ENCODE data around the gene KCNH4. TPM values are rescaled to one million over a fixed set of nuclear protein-coding genes. Genes with fewer than 3 reads are reported as not detected.

The KCNH4 gene
- total RNA-seq, 1 donor, result not detected

DNA sequence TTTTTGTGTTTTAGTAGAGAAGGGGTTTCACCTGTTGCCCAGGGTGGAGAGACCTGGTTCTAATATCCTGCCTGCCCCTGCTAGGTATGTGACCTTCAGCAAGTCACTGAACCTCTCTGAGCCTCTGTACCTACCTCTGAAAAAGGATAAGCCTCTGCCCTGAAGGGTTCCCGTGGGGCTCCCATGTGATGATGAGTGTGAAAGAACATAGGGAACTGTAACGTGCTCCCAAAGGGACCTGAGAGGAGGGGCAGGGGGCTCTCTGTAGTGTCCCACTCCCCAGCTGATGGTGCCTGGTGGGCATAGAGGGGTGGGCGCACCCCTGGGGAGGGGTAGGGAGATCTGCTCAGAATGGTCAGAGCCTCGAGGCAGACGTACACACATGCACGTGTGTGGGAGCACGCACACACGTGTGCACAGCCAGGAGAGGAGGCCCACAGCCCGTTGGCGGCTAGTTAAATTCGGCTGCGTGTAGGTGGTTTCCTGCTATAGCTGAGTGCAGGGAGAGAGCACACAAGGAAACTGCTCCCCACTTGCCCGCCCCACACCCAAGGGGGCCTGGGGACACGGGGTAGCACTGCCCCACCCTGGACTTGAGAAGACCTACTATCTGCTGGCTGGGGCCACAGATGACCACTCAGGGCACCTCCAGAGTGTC is 6.7 kb downstream of the KCNH4 start:
- TF ChIP-seq, protein P1, sequence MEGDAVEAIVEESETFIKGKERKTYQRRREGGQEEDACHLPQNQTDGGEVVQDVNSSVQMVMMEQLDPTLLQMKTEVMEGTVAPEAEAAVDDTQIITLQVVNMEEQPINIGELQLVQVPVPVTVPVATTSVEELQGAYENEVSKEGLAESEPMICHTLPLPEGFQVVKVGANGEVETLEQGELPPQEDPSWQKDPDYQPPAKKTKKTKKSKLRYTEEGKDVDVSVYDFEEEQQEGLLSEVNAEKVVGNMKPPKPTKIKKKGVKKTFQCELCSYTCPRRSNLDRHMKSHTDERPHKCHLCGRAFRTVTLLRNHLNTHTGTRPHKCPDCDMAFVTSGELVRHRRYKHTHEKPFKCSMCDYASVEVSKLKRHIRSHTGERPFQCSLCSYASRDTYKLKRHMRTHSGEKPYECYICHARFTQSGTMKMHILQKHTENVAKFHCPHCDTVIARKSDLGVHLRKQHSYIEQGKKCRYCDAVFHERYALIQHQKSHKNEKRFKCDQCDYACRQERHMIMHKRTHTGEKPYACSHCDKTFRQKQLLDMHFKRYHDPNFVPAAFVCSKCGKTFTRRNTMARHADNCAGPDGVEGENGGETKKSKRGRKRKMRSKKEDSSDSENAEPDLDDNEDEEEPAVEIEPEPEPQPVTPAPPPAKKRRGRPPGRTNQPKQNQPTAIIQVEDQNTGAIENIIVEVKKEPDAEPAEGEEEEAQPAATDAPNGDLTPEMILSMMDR (IDR thresholded peaks at IDR 0.05; ENCODE audit: insufficient read depth, low read depth, low read length), result no peak
- no peak for DNase-seq (ENCODE audit: low read depth)
- no peak overlapping the region for H3K4me3 ChIP-seq (ENCODE audit: low read depth, low read length)

DNA sequence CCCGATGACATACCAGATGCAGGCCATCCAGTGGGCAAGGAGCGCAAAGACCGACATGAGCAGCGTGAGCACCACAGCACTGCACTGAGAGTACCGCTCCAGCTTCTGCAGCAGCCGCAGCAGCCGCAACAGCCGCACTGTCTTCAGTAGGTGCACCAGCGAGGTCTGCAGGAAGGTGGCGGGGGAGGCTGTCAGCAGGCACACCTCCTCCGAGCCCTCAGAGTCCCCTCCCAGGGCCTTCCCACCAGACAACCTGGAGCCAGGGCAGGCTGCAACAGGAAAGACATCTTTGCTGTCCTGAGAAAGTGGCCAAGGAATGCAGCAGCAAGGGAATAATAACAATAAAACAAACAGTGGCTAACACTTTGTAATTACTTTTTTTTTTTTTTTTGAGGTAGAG is 9.1 kb downstream of the KCNH4 start:
- TF ChIP-seq, protein P1 (IDR thresholded peaks at IDR 0.05; ENCODE audit: insufficient read depth, low read depth, low read length), result no peak
- no peak for DNase-seq (ENCODE audit: low read depth)
- no peak overlapping the region for H3K4me3 ChIP-seq (ENCODE audit: low read depth, low read length)

DNA sequence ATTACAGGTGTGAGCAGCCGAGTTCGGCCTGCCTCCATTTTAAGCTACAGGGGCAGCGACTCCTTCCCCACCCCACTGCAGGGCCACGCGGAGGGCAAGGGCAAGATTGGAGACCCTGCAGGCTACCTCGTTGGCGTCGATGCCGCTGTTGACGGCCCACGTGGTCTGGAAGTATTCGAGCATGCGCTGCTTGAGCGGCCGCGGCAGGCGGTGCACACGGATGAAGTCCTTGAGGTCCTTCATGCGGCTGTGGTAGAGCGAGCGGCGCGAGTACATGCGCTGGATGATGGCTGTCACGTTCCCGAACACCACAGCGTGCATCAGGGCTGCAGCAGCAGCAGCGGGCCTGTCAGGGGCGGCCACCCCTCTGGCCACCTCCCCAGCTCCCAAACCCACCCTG is 11.6 kb downstream of the KCNH4 start:
- TF ChIP-seq, protein P1 (IDR thresholded peaks at IDR 0.05; ENCODE audit: insufficient read depth, low read depth, low read length), result no peak
- no peak overlapping the region for H3K4me3 ChIP-seq (ENCODE audit: low read depth, low read length)
- DNase-seq (ENCODE audit: low read depth), result no peak

DNA sequence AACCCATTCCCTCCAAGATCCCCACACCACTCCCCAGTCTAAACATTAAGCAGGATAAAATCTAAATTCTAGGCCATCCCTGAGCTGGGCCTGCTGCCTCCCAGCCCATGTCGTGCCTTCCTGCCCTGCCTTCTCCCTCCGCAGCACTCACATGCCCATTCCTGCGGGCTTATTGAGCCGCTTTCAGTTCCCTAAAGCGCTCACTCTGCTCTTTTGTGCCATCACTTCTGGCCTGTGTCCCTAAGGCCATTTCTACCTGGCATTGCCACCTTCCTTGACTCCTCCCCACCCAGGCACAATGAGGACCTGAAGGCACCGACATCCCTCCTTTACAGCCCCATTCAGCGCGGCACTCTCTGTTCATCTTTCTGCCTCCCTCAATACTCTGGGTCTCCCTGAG is 13.1 kb downstream of the KCNH4 start:
- no peak overlapping the region for H3K4me3 ChIP-seq (ENCODE audit: low read depth, low read length)
- no peak for DNase-seq (ENCODE audit: low read depth)
- TF ChIP-seq, protein P1 (IDR thresholded peaks at IDR 0.05; ENCODE audit: insufficient read depth, low read depth, low read length), result no peak

DNA sequence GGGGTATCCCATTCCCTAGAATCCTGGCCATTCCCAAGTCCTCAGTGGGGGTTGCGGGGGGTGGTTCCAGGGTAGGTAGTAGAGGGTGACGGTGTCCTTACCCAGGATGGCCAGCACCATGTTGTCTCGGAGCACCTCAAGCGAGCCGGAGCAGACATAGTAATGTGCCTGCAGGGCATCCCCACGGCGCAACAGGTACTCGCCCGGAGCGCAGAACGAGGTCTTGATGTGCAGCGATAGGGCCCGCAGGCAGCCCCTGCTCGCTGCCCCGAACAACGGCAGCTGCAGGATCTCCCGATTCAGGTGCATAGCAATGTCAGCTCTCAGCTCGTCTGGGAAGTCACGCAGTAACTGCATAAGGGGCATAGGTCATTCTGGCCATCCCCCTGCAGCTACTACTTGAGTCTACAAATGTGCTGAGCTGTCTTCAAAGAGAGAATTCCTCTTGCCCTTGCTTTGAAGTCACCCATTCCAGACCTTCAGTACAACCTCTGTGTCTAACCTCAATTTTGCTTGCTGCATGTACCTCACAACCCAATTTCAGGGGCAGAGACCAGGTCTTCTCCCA is 14.7 kb downstream of the KCNH4 start:
- no peak for DNase-seq (ENCODE audit: low read depth)
- TF ChIP-seq, protein P1 (IDR thresholded peaks at IDR 0.05; ENCODE audit: insufficient read depth, low read depth, low read length), result no peak
- no peak overlapping the region for H3K4me3 ChIP-seq (ENCODE audit: low read depth, low read length)

DNA sequence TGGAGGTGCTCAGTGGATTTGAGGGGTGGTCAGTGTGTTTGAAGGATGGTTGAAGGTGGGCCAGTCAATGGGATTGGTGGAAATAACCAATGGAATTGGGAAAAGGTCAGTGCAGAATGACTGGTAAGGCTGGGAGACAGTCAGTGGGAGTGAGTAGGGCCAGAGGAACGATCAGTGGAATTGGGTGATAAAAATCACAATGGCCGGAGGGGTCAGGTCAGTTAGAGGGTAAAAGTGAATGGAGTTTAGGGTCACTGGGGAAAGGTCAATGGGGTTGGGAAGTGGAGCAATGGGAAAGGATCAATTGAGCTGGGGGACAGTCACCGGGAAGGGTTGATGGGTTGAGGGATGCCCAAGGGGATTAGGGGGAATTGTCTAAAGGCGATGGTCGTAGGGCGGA is 15.2 kb downstream of the KCNH4 start:
- DNase-seq (ENCODE audit: low read depth), result no peak
- H3K4me3 ChIP-seq (ENCODE audit: low read depth, low read length), result no peak overlapping the region
- TF ChIP-seq, protein P1 (IDR thresholded peaks at IDR 0.05; ENCODE audit: insufficient read depth, low read depth, low read length), result no peak

All from fibroblast of villous mesenchyme (primary cell).